HCT116 (cell line): Measurements from ENCODE around the gene RNF31. TPM values are rescaled to one million over a fixed set of nuclear protein-coding genes. Genes with fewer than 3 reads are reported as not detected.

Experiments
- ATAC-seq: fragments of 200-7000 bp; cut with Tn5 transposase; 2 replicates; pipeline ENCODE4 v1.9.1; 2020; ENCODE audit warnings: mild to moderate bottlenecking, moderate library complexity
- BruUV-seq: library from RNA; stranded (reverse); fragments of 400-500 nt; replicated peaks from 2 replicates; lab custom pipeline; 2021; lab: Mats Ljungman, UMichigan
- CTCF ChIA-PET: fragments of 300-600 bp; sonication (Branson Sonifier 250); formaldehyde crosslinking; loops from one replicate; lab custom pipeline; 2021; ENCODE audit warnings: antibody characterized with exemption; lab: Charles Lee
- POLR2A ChIA-PET: fragments of 300-600, 350-600 bp; sonication (Branson Sonifier 250); formaldehyde crosslinking; loops from one replicate; lab custom pipeline; 2021; ENCODE audit warnings: antibody characterized with exemption; lab: Charles Lee
- RAD21 ChIA-PET, 2 experiments: fragments of 300-600 bp; sonication (Branson Sonifier 250); formaldehyde crosslinking; loops; one replicate each; lab custom pipeline; 2023; ENCODE audit warnings: low total read pairs in 2 of 2; ENCODE audit not compliant: uncharacterized antibody in 2 of 2, unreplicated experiment in 2 of 2, low non-redundant PET in 1 of 2; lab: Charles Lee
- DNase-seq: peaks from one replicate; pipeline ENCODE4 v3.0.0-alpha.2; 2010; ENCODE audit warnings: low read depth, low spot score
- H2AFZ ChIP-seq: fragments of 200-600 bp; shearing (Covaris generic), sonication (generic); 2 replicates; pipeline ENCODE4 v1.6.1; 2017; ENCODE audit warnings: low read depth, mixed run types, mixed read lengths, antibody characterized with exemption, low read length; ENCODE audit not compliant: poor library complexity, severe bottlenecking
- H3K27ac ChIP-seq: 2 replicates; pipeline ENCODE4 v1.5.1; 2012; ENCODE audit warnings: low read depth, low read length
- H3K27me3 ChIP-seq: fragments of 200-600 bp; sonication (generic); 2 replicates; pipeline ENCODE4 v1.6.1; 2016; ENCODE audit warnings: mixed run types, low read length, mixed read lengths; ENCODE audit not compliant: insufficient read depth
- H3K36me3 ChIP-seq, 2 experiments: fragments of 200-500 bp in 1 of 2; fragments of 200-600 bp in 1 of 2; sonication (Bioruptor generic) in 1 of 2; sonication (generic) in 1 of 2; 2 replicates each; pipeline versions ENCODE4 v1.5.1 to v1.6.1; 2014 to 2016; ENCODE audit warnings: low read length in 2 of 2, inconsistent platforms in 1 of 2, mixed read lengths in 1 of 2, mixed run types in 1 of 2; ENCODE audit not compliant: insufficient read depth in 2 of 2, control insufficient read depth in 1 of 2
- H3K4me1 ChIP-seq, 2 experiments: fragments of 200-600 bp in 1 of 2; sonication (generic) in 1 of 2; 2 replicates each; pipeline versions ENCODE4 v1.5.1 to v1.6.1; 2012 to 2017; ENCODE audit warnings: low read length in 2 of 2, inconsistent platforms in 1 of 2, mild to moderate bottlenecking in 1 of 2, mixed read lengths in 1 of 2, mixed run types in 1 of 2, moderate library complexity in 1 of 2; ENCODE audit not compliant: insufficient read depth in 2 of 2, control insufficient read depth in 1 of 2
- H3K4me2 ChIP-seq: fragments of 200-600 bp; sonication (generic); 2 replicates; pipeline ENCODE4 v1.6.1; 2017; ENCODE audit warnings: mixed run types, low read length, mixed read lengths
- H3K4me3 ChIP-seq, 2 experiments: fragments of 200-600 bp in 1 of 2; sonication (generic) in 1 of 2; replicated peaks in 1 of 2; 2 replicates each; pipeline ENCODE4 v1.5.1; 2011 to 2016; ENCODE audit warnings: low read length in 2 of 2, control low read depth in 1 of 2, low read depth in 1 of 2, mild to moderate bottlenecking in 1 of 2, mixed read lengths in 1 of 2, mixed run types in 1 of 2
- H3K79me2 ChIP-seq: fragments of 200-600 bp; sonication (generic); 2 replicates; pipeline ENCODE4 v1.6.1; 2017; ENCODE audit warnings: mild to moderate bottlenecking, mixed run types, low read length, moderate library complexity, mixed read lengths; ENCODE audit not compliant: insufficient read depth
- H3K9ac ChIP-seq: fragments of 200-600 bp; sonication (generic); 2 replicates; pipeline ENCODE4 v1.6.1; 2016; ENCODE audit warnings: low read length, mixed read lengths
- H3K9me2 ChIP-seq: fragments of 200-600 bp; sonication (generic), shearing (Covaris generic); 2 replicates; pipeline ENCODE4 v1.6.1; 2017; ENCODE audit warnings: mixed run types, mild to moderate bottlenecking, moderate library complexity; ENCODE audit not compliant: insufficient read depth
- H3K9me3 ChIP-seq, 2 experiments: fragments of 200-500 bp in 1 of 2; fragments of 200-600 bp in 1 of 2; sonication (Bioruptor generic) in 1 of 2; sonication (generic) in 1 of 2; 2 replicates each; pipeline ENCODE4 v1.6.1; 2014 to 2017; ENCODE audit warnings: low read length in 2 of 2, mixed read lengths in 2 of 2, inconsistent platforms in 1 of 2, low read depth in 1 of 2, mild to moderate bottlenecking in 1 of 2, mixed run types in 1 of 2, moderate library complexity in 1 of 2; ENCODE audit not compliant: control insufficient read depth in 1 of 2, insufficient read depth in 1 of 2
- H4K20me1 ChIP-seq: fragments of 200-600 bp; sonication (generic), shearing (Covaris generic); 2 replicates; pipeline ENCODE4 v1.6.1; 2017; ENCODE audit warnings: mixed run types, mild to moderate bottlenecking, moderate library complexity; ENCODE audit not compliant: insufficient read depth
- CEBPB ChIP-seq: IDR thresholded peaks from 2 replicates; pipeline ENCODE4 v1.6.1; 2012; ENCODE audit warnings: low read depth
- POLR2A ChIP-seq: IDR thresholded peaks from 2 replicates; pipeline ENCODE4 v1.7.0; 2011; ENCODE audit warnings: borderline replicate concordance; ENCODE audit not compliant: insufficient read depth, insufficient read length; ENCODE audit errors: extremely low read depth
- RAD21 ChIP-seq: IDR thresholded peaks from 2 replicates; pipeline ENCODE4 v1.6.1; 2012; ENCODE audit warnings: low read depth, mild to moderate bottlenecking
- SP1 ChIP-seq: IDR thresholded peaks from 2 replicates; pipeline ENCODE4 v1.6.1; 2012; ENCODE audit warnings: low read depth
- SRF ChIP-seq: IDR thresholded peaks from 2 replicates; pipeline ENCODE4 v1.6.1; 2012; ENCODE audit warnings: low read depth
- TCF7L2 ChIP-seq: IDR thresholded peaks from 2 replicates; pipeline ENCODE4 v1.7.0; 2011; ENCODE audit warnings: borderline replicate concordance, inconsistent platforms; ENCODE audit not compliant: insufficient read depth, insufficient read length; ENCODE audit errors: extremely low read depth
- YY1 ChIP-seq: IDR thresholded peaks from 2 replicates; pipeline ENCODE4 v1.6.1; 2011; ENCODE audit warnings: low read length, low read depth, moderate library complexity, mild to moderate bottlenecking; ENCODE audit not compliant: insufficient replicate concordance; ENCODE audit errors: extremely low read depth
- ZFX ChIP-seq: fragments of 450-650 bp; IDR thresholded peaks from 2 replicates; pipeline ENCODE4 v1.6.1; 2017
- ZNF274 ChIP-seq: fragments of 200-500 bp; sonication (Bioruptor generic); IDR thresholded peaks from 2 replicates; pipeline ENCODE4 v1.6.1; 2014; ENCODE audit warnings: mild to moderate bottlenecking, low read depth, low read length, inconsistent platforms
- intact Hi-C: fragments of 100-400 bp; cut with micrococcal nuclease; formaldehyde crosslinking; loops from 2 replicates; pipeline ENCODE4 v1.10.0; 2022
- total RNA-seq: library from RNA; stranded (reverse); gene quantifications from one replicate; pipeline ENCODE4 v1.2.1, GENCODE V29; 2021; ENCODE audit not compliant: unreplicated experiment
- TF ChIP-seq, protein P1 (sequence below): IDR thresholded peaks from 2 replicates; pipeline ENCODE4 v1.6.1; 2012
- TF ChIP-seq, protein P2 (sequence below): IDR thresholded peaks from 2 replicates; pipeline ENCODE4 v1.6.1; 2012; ENCODE audit warnings: low read depth
- TF ChIP-seq, protein P3 (sequence below): IDR thresholded peaks from 2 replicates; pipeline ENCODE4 v1.6.1; 2012

The RNF31 gene
- total RNA-seq, 1 experiment from 2014 or later, result 78.0 TPM

DNA sequence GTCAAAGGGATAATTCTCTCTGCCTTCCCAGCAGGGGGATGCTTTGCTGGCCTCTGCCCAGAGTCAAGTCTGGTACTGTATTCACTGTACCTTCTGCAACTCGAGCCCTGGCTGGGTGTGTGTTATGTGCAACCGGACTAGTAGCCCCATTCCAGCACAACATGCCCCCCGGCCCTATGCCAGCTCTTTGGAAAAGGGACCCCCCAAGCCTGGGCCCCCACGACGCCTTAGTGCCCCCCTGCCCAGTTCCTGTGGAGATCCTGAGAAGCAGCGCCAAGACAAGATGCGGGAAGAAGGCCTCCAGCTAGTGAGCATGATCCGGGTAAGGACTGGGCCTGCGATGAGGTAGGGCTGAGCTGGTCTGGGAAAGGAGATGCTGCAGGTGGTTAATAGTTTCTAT is 3.3 kb downstream of the RNF31 start (continued):
- TF ChIP-seq, protein P1, sequence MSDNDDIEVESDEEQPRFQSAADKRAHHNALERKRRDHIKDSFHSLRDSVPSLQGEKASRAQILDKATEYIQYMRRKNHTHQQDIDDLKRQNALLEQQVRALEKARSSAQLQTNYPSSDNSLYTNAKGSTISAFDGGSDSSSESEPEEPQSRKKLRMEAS, result no peak
- TF ChIP-seq POLR2A (no peak), CEBPB (no peak), YY1 (no peak)
- TF ChIP-seq, all 23 proteins: peak for 0

DNA sequence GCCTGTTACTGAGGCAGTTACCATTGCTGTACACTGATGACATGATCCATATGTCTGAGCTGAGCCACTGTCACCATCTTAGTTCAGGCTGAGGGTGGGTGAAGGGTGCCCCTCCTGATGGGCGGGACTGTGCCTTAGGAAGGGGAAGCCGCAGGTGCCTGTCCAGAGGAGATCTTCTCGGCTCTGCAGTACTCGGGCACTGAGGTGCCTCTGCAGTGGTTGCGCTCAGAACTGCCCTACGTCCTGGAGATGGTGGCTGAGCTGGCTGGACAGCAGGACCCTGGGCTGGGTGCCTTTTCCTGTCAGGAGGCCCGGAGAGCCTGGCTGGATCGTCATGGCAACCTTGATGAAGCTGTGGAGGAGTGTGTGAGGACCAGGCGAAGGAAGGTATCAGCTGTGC is 3.7 kb downstream of the RNF31 start:
- H3K4me2 ChIP-seq, result no peak overlapping the region
- TF ChIP-seq, protein P2, sequence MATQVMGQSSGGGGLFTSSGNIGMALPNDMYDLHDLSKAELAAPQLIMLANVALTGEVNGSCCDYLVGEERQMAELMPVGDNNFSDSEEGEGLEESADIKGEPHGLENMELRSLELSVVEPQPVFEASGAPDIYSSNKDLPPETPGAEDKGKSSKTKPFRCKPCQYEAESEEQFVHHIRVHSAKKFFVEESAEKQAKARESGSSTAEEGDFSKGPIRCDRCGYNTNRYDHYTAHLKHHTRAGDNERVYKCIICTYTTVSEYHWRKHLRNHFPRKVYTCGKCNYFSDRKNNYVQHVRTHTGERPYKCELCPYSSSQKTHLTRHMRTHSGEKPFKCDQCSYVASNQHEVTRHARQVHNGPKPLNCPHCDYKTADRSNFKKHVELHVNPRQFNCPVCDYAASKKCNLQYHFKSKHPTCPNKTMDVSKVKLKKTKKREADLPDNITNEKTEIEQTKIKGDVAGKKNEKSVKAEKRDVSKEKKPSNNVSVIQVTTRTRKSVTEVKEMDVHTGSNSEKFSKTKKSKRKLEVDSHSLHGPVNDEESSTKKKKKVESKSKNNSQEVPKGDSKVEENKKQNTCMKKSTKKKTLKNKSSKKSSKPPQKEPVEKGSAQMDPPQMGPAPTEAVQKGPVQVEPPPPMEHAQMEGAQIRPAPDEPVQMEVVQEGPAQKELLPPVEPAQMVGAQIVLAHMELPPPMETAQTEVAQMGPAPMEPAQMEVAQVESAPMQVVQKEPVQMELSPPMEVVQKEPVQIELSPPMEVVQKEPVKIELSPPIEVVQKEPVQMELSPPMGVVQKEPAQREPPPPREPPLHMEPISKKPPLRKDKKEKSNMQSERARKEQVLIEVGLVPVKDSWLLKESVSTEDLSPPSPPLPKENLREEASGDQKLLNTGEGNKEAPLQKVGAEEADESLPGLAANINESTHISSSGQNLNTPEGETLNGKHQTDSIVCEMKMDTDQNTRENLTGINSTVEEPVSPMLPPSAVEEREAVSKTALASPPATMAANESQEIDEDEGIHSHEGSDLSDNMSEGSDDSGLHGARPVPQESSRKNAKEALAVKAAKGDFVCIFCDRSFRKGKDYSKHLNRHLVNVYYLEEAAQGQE, result no peak
- TF ChIP-seq SP1, result no peak
- no peak for TF ChIP-seq TCF7L2
- no peak for TF ChIP-seq ZNF274
- TF ChIP-seq ZFX, result no peak
- no peak for TF ChIP-seq SRF
- TF ChIP-seq, protein P3, sequence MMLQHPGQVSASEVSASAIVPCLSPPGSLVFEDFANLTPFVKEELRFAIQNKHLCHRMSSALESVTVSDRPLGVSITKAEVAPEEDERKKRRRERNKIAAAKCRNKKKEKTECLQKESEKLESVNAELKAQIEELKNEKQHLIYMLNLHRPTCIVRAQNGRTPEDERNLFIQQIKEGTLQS, result no peak
- TF ChIP-seq RAD21, result no peak
- TF ChIP-seq, all 23 proteins: peak for 0
- Histone ChIP-seq H3K79me2 (peaks cover 39% of the 10 kb centered on the region), H2AFZ (no peak overlapping the region), H3K9me2 (no peaks in the 10 kb centered on the region), H3K27ac (no peak overlapping the region), H4K20me1 (no peaks in the 10 kb centered on the region), H3K27me3 (no peaks in the 10 kb centered on the region), H3K9me3 (no peaks in the 10 kb centered on the region), H3K4me1 (peaks cover 5 to 7% of the 10 kb centered on the region in 2 experiments), H3K9ac (no peak overlapping the region), H3K4me3 (no peak overlapping the region), H3K36me3 (peaks cover 36 to 47% of the 10 kb centered on the region in 2 experiments)
- POLR2A ChIA-PET, result interaction anchor here (1.8 kb wide), 1 partner anchor 10 kb away, joined by 4 read pairs; the partner anchor contains the start of gene EMC9
- DNase-seq (no peak), ATAC-seq (no peak)
- intact Hi-C loops, result no loop called here
- CTCF ChIA-PET, result no interaction called here
- BruUV-seq, result no TSS peak
- RAD21 ChIA-PET, result no interaction called here
